ENCODE data around the gene RERE.
"Not testable (repeated sequence)": the region's sequence is repeated elsewhere in the genome, so short reads cannot be mapped to it uniquely, and the experiment has no call there.

RERE gene

DNA sequence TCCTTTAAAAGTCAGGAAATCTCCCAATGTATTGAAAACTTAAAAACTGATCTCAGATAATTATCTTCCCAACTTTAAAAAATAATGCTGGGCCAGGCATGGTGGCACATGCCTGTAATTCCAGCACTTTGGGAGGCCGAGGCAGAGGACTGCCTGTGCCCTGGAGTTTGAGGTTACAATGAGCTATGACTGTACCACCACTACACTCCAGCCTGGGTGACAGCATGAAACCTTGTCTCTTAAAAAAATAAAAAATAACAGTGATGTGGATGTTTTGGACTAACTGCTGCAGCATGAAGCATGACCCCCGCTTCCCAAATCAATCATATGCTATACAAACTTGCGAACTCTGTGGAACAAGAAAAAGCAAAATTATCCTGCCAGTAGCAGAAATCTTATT lies 186.3 kb downstream of the RERE start:
- DNase-seq: no peak

DNA sequence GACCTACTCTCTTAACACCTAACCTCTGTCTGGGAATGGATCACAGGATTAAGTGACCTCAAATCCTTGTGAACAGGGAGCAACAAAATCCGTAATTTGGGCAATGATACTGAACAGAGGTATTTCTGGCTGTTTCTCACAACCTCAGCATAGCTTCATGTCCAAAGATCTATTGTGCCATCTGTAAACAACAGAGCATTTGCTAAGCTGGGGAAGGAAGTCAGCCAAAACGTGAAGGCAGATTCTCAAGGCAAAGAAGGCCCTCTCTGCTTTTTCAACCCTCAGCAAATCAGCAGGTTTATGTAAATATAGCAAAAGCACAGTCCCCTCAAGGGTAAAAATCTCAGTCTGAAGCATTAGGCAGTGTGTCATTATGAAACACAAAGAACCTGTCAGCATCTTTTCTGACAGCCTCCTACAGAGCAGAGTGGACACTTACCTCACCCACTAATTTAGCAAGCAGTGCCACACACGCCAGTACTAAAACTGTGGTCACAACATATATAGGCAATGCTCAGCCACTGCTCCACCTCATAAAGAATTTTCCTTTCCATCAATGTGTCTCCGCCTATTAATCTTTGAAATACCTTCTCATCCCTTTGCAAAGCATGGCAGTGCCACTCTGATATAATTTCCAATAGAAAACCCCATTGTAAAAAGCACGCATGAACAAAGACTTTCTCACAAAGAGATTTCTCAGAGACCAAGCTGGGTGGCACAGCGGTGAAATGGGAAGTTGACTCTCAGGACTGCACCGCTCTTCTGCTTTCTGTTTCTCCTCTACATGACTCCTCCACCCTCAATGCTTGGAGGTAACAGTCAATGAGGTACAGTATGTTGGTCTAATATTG lies 188.0 kb downstream of the RERE start:
- no peak for DNase-seq

DNA sequence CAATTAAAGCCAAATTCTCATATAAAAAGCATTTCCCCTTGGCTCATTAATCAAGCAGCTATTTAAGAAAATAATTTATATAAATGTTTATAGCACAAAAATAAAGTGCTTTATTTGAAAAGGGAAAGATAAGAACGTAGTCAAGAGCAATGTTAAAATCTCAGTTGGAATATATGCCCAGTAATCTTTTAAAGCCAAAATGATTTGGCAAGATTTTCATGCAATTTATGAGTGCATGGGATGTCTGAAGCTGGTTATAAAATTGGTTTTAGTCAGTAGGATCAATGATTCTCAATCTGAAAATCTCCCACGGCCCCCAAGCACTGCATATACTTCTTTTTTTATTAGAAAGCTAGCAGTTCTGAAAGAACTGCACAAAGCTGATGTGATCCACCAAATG lies 188.8 kb downstream of the RERE start:
- DNase-seq: no peak

DNA sequence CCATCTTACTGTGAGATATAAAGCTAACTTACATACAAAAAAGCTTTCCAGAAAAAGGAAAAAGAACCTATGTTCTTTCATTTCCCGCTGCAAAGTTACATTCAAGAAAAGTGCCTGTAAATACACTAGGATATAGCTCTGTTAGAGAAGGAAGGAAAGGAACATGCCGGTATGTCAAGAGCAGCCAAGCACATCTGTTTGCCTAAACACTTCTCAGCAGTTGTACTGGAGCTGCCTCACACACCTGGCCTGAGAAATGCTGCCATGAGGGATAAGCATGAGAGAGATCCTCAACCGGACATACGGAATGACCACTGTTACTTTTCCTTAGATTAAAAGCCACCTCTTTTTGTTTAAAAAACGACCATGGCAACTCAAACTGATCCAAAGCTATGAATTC lies 189.7 kb downstream of the RERE start:
- no peak for DNase-seq

DNA sequence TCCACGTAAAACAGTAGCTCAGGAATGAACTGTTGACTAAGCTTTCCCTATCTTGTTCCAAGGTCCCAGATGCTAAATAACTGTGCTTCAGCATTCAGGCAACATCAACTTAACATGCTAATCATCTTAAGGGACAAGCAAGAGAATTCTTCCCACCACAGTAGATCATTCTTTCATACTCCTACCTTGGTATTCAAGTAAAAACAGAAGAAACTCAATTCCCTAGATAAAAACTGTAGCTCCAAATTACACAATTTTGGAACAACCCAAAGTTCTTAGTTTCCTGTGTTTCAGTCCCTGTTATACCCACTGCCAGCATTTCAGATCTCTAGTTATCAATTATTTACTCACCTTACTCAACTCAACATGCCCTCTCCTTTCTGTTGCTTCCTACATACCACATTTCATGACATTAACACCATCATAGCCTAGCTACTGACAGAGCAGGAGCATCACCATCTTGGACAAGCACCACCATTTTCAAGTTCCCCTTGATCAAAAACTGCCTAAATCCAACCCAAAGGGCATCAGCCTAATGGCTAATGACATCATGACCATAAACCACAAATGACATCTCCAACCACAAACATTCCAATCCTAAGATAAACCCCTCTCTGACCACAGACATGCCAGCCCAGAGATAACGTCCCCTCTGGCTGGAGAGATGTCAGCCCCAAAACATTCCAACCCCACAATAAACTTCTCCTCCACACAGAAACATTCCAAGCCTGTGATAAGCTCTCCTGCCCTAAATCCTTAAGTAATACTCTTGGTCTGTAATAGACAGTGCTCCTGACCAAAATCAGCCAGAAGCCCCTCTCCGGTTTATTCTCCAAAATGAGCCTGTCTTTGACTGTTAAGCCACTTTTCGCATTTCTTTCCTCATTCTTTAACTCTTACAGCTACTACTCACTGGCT lies 191.2 kb downstream of the RERE start:
- DNase-seq: no peak

DNA sequence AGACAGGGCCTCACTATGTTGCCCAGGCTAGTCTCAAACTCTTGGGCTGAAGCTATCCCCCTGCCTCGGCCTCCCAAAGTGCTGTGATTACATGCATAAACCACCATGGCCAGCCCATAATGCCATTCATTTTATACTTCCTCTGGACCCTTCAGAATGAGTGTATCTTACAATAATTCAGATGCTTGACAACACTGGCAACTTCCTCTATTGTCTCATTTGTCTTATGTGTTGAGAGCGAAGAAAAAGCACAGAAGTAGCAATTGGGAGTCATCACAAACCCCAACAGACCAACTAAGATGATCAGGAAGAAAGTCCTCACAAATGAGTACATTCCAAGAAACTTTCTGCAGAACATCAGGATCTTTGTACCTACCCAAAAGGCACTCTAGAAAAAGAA lies 191.9 kb downstream of the RERE start:
- DNase-seq: no peak

DNA sequence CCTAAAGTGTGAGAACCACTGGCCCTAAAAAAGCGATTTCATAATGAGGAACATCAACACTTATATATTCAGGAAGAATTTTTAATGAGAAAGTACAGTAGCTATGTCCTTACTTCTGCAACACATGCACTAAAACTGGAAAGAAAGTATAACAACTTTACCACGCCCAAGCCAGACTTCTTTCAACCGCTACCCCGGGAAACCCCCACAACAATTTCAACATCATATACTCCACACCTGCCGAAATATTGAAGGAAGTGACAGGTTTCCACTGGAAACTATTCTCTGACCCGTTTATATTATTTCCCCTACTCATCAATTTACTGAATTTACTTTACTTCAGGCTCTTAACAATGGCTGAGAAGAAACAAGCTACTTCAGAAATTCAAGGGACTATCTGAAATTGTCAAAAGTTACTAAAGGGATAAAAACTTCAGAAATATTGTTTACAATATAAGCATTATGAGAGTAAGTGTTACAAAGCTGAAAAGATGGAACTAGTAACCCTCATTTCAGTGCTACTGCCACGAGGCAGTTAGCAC lies 193.7 kb downstream of the RERE start:
- DNase-seq: not testable (repeated sequence)

DNA sequence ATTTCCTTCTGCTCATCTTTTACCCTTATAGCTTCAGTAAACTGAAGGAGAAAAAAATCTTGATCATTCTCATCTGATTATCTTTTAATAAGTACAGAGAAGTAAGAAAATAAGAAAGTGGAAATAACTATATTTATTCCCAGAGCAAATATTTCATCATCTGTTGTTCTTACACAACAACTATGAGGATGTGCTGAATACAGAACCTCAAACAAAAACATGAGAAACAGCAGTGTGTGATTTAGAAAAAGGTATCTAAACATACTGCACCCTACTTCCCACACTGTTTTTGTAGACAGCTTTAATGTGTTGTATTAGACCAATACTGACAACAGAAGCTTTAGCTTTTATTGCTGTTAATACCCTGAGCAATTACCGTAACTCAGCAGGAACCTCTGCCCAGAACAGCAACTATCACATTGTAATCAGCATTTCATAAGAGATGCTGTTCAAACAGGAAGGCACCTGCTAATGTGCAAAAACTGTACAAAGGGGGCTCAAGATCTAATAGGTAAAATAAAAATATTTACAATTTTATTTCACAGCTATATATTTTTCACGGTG lies 195.6 kb downstream of the RERE start:
- not testable (repeated sequence) for DNase-seq

DNA sequence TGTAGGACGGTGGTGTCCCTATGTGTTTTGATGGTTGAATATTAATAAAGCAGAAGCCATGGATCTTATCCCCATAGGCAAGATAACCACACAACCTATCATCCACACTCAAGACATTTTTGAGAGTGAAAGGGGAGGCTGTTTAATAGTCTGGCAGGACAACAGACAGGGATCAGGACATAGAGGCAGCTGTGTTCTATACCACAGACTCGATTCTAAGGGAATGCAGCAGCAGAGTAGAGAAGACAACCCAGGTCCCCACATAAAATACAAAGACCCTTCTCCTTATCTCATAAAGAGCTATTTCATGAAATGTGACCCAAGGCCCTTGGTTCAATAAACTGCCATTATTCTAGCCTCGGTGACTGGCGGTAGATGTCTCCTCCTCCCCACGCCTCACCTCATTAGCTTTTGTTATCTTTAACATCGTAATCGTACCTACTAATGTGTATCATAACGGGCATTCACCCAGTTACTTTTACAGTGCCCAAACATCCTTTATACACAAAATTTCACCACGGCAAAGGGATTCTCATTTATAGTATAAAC lies 196.3 kb downstream of the RERE start:
- not testable (repeated sequence) for DNase-seq

DNA sequence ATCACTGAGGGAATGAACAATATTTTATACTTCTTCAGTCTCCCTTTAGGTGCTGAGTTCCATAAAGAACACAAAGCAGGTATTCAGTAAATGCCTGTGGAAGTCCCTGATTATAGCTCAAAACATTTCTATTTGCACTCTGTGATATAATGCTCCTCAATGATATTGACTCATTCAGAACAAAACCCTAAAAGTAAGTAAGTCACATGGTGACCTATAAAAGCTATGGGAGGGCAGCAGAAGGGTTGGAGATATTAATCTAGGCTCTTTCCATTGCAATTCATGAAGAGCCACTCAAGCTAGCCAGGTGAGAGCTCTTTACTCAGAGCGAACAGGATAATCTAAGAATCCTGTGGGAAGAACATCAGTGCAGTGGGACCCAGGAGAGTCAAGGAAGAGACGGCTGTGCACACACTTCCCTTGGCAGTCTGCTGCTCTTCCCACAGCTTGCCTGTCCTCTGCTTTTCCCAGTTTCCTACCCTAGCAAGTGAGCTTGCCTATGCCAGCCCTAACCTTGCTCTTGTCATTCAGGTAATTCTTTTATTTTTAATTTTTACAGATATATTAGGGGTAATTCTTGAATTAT lies 197.4 kb downstream of the RERE start:
- DNase-seq: not testable (repeated sequence)

DNA sequence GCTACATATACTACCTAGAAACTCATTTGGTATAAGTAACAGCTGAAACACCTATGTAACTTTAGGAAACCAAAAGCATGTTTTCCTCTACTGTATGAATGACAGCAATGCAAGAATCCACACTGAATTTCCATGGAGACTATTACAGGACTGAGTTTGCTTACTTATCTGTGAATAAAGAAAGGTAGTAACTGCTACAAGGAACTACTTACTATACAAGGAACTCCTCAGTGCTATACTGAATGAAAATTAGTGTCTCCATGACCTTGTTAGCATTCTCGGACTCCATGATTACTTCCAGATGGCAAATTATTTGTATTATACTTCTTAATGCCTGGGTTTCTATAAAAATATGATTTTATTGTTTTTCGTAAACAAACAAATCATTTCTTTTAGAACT lies 198.0 kb downstream of the RERE start:
- not testable (repeated sequence) for DNase-seq

DNA sequence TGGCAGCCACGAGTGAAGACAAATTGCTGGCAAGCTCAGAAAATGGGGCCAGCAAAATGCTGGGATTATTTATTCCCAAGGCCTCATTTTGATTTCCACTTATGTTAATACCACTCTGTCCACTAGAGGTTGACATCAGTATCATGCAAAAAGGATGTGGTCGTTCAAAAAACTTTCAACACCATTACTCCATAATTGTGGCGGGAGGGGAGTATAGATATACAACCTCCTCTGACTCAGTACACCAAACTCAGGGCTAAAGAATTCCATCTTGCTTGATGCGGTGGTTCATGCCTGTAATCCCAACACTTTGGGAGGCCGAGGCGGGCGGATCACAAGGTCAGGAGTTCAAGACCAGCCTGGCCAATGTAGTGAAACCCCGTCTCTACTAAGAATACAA lies 200.6 kb downstream of the RERE start:
- DNase-seq: not testable (repeated sequence)

DNA sequence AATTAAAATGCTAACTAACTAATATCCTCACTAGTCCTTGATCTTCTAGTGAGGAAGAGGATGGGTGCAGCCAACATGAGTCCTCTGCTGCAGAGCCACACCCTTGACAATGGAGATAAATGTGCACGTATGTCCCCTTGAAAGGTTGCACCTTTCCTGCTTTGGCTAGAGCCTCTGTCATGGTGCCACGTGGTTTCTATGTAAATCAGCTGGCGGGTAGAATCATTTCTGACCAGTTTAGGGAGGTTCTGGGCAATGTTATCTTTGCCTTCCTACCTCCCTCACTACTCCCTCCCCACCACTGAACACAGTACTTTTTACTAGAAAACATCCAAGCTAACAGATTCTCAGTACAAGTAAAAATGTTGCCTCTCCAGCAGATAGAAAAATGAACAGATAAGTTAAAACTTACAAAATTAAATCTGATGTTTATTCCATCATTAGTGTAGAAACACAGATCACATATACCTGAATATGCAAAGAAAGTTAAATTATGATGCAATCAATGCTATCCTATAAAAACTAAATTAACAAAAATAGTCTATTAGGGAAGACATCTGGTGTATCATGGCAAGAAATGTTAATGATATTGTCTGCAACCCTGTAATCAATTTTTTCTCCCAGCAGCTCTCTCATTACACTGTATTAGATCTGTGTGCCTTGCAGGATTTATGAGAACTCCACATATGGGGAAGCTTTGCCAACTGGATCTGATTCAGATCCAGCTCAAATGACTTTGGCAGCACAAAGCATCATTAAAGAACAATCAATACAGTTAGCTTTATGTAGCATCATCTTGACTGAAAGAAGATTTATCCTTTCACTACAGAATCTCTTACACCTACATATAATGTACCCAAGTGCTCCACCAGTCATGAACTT lies 205.6 kb downstream of the RERE start:
- DNase-seq: not testable (repeated sequence)

DNA sequence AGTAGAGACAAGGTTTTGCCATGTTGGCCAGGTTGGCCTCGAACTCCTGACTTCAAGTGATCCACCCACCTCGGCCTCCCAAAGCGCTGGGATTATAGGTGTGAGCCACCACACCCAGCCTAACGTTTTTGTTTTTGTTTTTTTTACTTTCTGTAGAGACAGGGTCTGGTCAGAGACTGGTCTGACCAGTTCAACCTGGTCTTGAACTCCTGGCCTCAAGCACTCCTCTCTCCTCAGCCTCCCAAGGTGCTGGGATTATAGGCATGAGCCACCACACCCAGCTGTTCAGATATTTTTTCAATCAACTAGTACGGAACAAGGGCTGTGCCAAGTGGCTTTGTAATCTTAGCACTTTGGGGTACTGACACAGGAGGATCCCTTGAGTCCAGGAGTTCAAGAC lies 209.5 kb downstream of the RERE start:
- no peak for DNase-seq

DNA sequence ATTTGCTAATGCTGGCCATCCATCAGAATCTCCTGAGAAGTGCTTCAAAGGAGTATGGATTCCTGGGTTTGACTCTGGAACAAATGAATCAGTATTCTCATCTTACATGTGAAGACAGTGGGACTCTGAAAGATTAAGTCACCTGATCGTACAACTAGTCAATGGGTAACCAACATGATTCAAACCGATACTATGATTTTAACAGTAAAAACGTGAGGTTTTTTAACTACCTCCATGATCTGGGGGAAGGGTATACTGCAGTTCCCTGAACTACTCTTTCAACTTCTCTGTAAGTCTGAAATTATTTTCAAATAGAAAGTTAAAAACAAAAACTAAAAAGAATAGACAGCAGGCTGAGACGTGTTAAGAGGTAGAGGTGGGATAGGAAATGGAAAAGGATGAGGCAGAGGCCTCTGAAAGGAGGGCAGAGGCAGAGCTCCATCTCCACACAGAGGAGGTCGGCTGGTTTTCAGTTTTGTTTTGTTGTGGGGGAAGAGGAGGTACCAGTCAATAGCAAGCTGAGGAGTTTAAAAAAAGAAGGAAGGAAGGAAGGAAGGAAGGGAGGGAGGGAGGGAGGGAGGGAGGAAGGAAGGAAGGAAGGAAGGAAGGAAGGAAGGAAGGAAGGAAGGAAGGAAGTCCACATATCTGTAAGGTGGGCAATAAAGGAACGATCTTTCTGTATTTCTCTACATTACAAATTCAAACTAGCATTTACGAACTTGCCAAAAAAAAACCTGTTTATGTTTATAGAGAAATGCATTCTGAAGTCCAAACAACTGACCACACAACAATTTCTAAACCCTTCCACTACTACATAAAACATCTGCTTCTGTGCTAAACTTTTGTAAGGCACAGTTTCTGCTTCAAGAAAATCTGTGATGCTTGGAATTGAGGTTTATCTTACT lies 213.1 kb downstream of the RERE start:
- DNase-seq: no peak

DNA sequence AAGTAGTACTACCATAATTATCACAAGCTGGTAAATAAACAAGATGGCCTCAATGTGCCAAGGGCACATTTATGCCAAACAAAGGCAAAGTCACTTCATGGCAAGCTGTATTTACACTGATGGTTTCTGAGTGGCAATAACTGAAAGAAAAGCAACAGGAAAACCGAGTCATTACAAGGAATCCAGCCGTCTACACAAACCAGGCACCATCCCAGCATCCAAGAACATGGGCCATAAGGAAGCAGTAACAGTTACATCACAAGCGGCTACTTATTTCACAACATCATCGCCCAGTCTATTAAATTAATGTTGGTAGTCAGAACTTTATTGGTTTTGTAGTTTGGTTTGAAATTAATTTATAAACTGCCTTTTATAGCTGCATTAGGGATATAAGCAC lies 214.2 kb downstream of the RERE start:
- no peak for DNase-seq

DNA sequence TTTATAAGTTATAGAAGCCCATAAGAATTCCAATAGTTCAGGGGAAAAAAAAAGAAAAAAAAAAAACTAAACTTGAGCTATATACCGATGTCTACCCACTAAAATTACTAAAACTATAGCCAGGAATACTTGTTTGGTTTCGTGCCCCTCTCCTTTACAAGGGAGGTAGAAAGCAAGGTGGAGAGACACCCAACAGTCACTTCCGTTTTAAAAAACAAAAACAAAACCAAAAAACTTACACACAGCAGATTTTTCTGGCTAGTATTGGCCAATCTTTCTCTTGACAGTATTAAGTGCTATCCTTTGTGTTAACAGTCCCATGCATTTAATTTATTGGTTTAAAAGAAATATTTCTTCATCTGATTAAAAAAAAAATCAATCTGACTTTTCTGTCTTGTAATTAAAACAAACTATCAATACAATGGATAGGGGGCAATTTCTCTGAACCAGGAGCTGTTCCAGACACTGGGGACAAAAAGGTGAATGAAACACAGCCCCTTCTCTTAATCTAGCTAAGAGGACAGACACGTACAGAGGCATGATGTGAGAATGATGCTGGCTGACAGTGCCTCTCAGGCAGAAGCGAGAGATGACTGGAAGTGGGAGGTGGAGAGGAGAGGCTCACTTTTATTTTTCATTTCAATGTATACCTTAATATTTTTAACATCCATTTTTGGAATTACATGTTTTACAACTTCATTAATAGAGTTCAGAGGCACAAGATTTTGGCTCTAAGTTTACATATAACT lies 214.8 kb downstream of the RERE start:
- no peak for DNase-seq

DNA sequence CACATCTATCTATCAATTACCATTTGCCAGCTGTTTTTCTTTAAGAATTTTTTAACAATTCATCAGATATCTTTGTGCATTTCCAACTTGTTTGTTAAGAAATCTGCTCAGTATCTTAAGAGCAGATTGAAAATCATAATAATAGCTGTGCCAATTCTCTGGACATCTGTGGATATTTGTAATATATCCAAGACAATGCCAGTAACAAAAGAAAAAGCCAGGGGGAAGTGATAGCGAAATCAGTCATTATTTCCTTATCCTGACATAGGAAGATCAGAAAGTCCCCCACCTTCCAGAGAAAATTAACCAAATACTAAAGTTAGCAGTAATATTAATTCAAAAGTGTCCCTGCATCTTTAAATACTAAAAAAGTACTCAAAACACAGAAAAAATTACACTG lies 217.1 kb downstream of the RERE start:
- DNase-seq: no peak

DNA sequence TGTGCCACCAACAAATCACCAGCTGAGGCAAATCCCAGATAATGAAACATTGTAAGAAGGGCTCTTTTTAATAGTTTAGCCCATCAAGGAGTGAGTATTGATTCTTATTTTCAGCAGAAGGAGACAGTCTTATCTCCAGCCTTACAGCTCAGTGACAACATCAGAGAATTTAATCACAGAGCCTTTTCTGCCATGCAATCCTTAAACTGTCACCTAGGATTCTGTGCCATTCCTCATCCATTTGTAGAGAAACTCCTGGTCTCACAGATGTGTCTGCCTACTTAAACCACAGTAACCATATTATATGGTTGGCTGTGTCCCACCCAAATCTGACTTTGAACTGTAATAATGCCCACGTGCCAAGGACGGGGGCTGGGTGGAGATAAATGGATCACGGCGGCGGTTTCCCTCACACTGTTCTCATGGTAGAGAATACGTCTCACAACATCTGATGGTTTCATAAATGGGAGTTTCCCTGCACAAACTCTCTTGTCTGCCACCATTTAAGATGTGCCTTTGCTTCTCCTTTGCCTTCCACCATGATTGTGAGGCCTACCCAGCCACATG lies 217.7 kb downstream of the RERE start:
- no peak for DNase-seq
